ENCODE results near the gene CLIC6.

DNA sequence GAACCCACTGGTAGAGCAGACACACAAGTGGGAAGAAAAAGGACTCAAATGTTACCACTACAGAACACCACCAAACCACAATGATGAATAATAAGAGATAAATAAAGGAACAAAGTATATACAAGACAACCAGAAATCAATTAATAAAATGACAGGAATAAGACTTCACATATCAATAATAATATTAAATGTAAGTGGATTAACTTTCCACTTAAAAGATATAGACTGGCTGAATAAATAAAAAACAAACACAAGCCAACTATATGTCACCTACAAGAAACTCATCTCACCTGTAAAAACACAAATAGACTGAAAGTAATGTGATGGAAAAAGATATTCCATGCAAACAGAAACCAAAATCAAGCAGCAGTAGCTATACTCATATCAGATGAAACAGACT lies 6.9 kb upstream of the CLIC6 start:
- no peak for TF ChIP-seq MAZ (IDR thresholded peaks at IDR 0.05; ENCODE audit: borderline replicate concordance, low read depth, low read length)
- TF ChIP-seq CTCF (conservative IDR thresholded peaks at IDR 0.05; ENCODE audit: low read depth, low read length), result no peak
- TF ChIP-seq POLR2A (IDR thresholded peaks at IDR 0.05; ENCODE audit: low read depth, low read length), result no peak
- no peak for TF ChIP-seq SMC3 (IDR thresholded peaks at IDR 0.05; ENCODE audit: low read depth, low read length)
- TF ChIP-seq RFX5 (IDR thresholded peaks at IDR 0.05; ENCODE audit: low read depth, low read length), result no peak
- TF ChIP-seq RAD21 (IDR thresholded peaks at IDR 0.05; ENCODE audit: low read length), result no peak

Measured in IMR-90 (cell line).